Keratinocyte (primary cell): ENCODE data around the gene TAB2.

Source experiments
- EZH2 ChIP-seq: IDR thresholded peaks from one replicate; pipeline ENCODE4 v1.6.1; 2012; ENCODE audit warnings: inconsistent platforms, mild to moderate bottlenecking, low read length, moderate library complexity
- TF ChIP-seq, protein P1 (sequence below), 3 experiments: IDR thresholded peaks in 1 of 3; conservative IDR thresholded peaks in 1 of 3; optimal IDR thresholded peaks in 1 of 3; 2 replicates in 2 of 3; 3 replicates in 1 of 3; pipeline versions ENCODE3 to v1.5.1; 2011; ENCODE audit warnings: low read length in 3 of 3, mild to moderate bottlenecking in 3 of 3, moderate library complexity in 2 of 3, control low read depth in 1 of 3, inconsistent platforms in 1 of 3; ENCODE audit not compliant: insufficient read depth in 2 of 3; ENCODE audit errors: extremely low read depth in 1 of 3

DNA sequence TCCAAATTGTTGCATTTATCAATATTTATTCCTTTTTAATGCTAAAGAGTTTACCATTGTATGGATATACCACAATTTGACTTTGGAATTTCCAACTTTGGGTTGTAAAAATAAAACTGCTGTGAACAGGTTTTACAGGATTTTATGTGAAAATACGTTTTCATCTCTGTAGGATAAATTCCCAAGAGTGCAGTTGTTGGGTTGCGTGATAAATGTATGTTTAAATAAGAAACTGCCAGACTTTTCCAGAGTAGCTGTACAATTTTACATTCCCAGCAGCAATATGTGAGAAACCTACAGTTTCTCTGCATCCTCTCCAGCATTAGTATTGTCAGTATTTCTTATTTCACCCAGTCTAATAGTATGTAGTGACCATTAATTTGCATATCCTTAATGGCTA is 12.6 kb downstream of the TAB2 start:
- TF ChIP-seq, protein P1, sequence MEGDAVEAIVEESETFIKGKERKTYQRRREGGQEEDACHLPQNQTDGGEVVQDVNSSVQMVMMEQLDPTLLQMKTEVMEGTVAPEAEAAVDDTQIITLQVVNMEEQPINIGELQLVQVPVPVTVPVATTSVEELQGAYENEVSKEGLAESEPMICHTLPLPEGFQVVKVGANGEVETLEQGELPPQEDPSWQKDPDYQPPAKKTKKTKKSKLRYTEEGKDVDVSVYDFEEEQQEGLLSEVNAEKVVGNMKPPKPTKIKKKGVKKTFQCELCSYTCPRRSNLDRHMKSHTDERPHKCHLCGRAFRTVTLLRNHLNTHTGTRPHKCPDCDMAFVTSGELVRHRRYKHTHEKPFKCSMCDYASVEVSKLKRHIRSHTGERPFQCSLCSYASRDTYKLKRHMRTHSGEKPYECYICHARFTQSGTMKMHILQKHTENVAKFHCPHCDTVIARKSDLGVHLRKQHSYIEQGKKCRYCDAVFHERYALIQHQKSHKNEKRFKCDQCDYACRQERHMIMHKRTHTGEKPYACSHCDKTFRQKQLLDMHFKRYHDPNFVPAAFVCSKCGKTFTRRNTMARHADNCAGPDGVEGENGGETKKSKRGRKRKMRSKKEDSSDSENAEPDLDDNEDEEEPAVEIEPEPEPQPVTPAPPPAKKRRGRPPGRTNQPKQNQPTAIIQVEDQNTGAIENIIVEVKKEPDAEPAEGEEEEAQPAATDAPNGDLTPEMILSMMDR (optimal IDR thresholded peaks at IDR 0.05 in 1 of 3, IDR thresholded peaks at IDR 0.05 in 1 of 3, conservative IDR thresholded peaks at IDR 0.05 in 1 of 3; ENCODE audit: extremely low read depth in 1 of 3, insufficient read depth in 2 of 3, low read length in 3 of 3), result no peak
- no peak for TF ChIP-seq EZH2
